GM18526 (cell line): ENCODE measurements around the gene ZNHIT2.

Source experiments
- POLR2A ChIP-seq: IDR thresholded peaks from 3 replicates; pipeline ENCODE4 v1.6.1; 2011; ENCODE audit not compliant: insufficient read length; ENCODE audit errors: extremely low read depth

ZNHIT2 gene

DNA sequence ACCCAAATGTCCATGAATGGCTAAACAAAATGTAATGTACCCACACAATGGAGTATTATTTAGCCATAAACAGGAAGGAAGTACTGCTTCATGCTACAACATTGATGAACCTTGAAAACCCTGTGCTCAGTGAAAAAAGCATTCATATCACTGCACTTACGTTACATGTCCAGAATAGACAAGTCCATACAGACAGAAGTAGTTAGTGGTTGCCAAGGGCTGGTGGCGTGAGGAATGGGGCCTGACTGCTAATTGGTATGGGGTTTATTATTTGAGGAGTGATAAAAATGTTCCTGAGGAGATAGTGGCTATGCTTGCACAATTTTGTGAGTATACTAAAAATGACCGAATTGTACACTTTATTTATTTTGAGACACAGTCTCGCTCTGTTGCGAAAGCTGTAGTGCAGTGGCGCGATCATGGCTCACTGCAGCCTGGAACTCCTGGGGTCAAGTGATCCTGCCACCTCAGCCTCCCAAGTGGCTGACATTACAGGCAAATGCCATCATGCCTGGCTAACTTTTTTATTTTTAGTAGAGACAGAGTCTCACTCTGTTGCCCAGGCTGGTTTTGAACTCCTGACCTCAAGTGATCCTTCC, 24.5 kb upstream of the ZNHIT2 start:
- no peak for TF ChIP-seq POLR2A

DNA sequence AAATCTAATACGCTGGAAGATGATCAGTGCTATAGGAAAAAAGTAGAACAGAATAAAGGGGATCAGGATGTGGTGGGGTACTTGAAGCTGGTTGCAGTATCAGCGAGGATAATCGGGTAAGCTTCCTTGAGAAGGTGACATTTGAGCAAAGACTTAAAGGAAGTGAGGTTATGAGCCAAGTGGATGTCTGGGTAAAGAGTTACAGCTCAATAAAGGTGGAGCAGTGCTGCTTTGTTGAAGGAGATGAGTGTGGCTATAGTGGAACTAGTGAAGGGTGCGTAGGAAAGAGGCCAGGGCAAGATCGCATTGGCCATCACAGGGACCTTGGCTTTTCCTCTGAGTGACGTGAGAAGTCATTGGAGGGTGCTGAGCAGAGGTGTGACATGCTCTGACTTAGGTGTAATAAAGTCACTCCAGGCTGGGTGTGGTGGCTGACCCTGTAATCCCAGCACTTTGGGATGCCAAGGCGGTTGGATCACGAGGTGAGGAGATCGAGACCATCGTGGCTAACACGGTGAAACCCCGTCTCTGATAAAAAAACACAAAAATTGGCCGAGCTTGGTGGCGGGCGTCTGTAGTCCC, 19.1 kb upstream of the ZNHIT2 start:
- no peak for TF ChIP-seq POLR2A

DNA sequence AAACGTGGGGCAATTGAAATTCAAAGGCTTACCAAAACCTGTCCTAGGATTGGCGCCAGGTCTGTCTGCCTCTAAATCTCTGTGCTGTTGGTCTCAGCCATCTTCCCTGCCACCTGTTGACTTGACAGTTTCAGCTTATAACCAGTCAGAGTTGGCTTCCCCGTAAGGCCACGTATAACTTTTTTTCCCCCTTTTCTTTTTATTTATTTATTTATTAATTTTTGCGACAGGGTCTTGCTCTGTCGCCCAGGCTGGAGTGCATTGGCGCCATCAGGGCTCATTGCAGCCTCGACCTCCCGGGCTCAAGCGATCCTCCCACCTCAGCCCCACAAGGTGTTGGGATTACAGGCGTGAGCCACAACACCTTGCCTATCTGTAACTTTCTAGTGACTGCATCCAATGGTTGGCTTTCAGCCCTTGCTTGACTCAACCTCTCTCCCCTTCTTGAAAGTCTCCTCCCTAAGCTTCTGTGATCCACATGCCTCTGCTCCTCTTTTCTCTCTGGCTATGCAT, 18.2 kb upstream of the ZNHIT2 start:
- no peak for TF ChIP-seq POLR2A

DNA sequence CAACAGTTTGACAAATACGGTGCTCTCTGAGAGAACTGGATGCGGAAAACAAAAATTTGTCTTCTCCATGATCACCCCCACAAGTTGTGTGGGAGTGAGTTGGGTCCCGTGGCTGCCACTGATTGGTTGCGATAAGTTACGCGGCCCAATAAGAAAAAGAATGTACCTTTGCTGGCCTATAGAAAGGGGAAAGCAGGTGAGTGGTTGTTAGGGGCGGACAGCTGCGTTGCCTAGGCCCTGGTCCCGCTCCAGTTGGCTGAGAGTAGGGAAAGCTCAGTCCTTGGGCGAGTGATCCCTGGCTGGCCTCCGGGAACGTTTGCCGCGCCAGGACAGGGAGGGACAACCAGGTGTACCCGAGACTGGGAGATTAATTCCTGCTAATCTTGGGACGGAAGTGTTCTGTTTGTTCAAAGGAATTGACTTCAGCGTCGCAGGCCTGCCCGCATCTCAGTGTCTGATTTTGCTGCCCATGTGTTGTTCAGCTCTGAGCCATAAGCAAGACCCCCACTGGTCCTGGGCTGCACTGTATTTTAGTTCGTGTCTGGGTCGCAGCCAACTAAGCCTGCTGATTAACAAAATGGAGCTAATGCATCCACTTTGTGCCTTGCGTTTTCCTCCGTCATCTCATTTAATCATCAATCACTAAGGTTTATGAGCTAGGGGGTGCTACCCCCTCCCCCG, 17.6 kb upstream of the ZNHIT2 start:
- peak; percentile 72 for TF ChIP-seq POLR2A

DNA sequence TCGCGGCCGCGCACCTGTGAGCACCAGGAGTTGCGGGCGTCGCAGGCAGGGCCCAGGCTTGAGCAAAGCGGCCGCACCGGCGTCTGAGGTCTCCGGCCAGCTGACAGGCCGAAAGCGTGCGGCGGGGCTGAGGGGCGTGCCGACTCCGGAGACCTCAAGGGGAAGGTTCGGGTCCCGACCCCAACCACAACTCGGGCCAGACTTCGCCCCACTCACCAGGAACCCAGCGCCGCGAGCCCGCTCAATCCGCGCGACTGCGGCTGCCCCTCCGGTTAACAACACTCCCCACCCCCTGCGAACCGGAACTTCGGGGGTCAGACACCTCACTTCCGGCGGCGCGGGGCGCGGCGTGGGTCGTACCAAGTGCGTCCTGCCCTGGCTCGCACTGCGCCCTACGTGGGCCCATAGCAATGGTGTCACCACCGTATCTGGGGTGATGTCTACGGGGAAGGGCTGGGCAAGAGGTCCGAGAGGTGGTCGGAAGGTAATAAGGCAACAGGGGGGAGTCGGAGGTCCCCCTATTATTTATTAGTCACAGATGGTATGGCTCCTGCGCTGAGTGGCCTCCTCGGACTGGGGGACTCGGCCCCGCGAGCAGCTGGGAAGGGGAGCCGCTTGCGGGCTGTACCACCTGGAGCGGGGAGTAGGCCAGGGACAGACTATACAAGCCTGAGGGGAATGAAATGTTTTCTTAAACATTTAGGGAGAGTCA, 16.9 kb upstream of the ZNHIT2 start, which contains the start of gene SYVN1:
TSS of gene SYVN1 (minus strand) at position 280 of the 712 bp plus-strand sequence. CDS start 918 bp downstream, outside the sequence.
- peak; percentile 89 for TF ChIP-seq POLR2A

DNA sequence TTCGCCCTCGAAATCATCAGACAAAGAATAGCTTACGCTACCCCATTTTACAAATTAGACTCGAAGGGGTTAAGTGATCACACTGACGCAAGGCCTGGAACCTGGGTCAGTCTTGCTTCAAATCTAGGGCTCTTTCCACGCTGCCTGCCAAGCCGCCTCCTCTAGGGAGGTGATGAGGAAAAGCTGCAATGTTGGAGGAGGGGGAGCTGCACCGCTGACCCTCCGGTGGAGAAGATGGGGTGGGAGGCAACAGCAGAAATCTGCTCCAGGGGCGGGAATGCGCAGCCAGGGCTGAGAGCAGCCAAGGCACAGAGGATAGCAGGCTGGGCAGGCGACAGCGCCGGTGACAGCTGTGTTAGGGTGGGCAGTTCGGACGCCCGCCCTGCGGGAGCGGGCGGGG, 16.2 kb upstream of the ZNHIT2 start:
- TF ChIP-seq POLR2A = no peak

DNA sequence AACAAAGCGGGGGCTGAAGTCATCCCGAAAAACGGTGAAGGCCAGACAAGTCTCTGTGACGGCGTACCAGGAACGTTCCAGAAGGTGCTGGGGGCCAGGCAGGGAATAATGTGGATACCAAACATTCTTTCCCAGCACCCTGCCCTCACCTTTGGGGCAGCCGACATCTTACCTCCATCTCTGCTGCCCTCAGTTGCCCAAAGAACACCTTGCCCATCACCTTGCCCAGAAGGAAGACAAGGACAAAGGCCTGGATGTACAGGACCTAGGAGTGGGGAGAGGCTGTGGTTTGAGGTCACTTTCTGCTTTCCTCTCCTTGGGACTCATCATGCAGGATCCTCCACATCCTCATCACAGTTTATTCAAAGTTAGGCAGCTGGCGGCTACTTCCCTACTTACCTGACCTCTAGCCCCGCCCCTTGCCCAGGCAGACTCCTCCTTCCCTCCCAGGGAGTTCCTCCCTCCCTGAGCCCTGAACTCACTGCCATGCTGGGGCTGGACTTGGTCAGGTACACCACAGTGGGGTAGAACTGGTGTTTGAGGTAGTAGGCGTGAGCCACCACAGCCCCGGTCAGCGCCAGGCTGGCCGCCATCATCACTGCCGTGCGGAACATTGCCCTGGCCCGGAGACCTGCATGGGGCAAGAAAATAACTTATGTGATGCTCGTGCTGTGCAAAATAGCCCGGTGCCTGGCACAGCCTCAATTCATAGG, 15.6 kb upstream of the ZNHIT2 start:
- peak; percentile 61 for TF ChIP-seq POLR2A

DNA sequence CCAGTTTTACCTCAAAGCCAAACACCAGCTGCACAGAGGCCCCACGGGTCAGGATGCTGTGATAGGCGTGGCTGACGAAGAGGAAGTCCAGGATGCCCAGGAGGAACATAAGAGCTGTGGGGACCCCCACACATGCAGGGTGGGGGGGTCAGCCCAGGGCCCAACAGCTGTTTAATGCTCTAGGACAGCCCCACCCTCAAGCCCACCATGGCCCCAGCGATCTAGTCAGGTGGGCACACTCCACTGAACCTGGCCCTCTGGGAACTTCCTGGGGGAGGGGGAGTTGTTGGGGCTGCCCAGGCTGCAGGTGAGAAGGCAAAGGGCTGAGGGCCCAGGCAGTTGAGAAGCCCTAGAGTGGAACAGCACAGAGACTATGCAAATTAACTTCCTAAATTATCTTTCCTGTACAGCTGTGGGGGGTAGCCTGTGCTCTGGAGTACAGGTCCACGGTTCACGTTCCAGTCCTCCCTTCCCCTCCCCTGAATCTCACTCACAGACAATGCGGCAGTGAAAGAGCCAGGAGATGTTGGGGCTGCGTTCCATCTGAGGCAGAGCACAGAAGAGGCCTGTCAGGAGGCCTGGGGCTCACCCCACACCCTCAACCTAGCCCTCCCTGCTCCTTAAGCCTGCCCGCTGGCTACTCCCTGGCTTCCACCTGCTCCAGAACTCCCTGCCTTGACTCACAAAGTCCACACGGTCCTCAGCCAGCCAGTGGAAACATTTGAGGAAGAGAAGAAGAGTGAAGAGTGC, 14.9 kb upstream of the ZNHIT2 start:
- TF ChIP-seq POLR2A = peak; percentile 67

DNA sequence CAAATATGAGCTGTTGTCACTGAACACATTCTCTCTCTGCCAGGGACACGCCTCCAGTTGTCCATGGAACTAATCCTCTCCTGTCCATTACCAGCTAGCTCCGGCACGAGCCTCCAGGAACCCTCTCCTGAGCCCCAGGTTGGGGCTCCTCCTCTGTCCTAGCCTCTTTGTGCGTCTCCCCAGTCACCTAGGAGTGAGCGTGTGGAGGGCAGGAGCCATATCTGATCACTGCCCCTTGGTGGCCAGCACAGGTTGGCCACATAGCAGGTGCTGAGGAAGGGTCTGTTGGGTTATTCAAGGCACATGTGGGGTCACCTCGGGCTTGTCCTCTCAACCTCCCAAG, 14.4 kb upstream of the ZNHIT2 start:
- TF ChIP-seq POLR2A = no peak

DNA sequence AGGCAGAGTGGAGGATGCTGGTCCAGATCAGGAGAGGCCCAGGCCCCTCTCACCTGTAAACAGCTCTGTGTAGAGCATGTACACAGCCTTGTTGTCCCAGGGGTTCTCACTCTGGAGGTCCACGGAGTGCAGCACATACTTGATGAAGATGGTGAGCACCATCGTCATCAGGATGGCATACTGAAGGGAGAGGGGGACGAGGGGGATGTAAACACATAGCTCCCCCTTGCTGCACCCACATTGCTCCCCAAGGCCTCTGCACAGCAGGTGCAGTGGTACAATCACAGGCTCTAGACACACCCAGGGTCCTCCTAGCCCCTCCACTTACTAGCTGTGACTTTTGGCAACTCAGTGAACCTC, 13.9 kb upstream of the ZNHIT2 start:
- no peak for TF ChIP-seq POLR2A

DNA sequence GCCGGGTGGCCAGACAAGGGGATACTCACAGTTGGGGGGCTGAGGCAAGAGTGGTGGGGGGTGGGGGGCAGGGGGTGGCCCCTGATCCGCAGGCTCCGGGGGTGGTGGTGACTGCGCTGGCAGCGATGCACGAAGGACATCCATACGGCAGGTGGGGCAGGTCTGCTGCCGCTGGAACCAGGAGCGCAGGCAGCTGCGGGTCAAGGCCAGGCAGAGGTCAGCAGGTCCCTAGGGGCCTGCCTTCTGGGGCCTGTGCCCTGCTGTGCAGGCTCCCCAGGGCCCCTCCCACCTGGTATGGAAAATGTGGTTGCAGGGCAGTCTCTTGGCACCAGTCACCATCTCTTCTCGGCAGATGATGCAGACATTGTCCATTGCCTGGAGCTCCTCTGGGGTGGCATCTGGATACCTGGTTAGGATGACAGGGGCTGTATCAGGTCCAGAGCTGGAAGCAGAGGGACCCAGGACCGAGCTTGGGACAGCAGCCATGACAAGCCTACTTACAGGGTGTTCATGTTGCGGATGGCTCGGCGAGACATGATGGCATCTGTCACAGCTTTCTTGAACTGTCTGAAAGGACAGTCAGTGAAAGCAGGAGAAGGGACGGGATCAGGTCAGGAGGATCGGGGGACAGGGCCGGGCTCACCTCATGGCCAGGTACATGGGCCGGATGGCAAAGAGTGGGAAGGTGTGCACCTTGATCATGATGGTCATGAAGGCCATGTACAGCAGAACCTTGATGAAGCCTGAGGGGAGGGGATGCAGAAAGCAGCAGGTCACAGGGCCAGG, 13.3 kb upstream of the ZNHIT2 start:
- TF ChIP-seq POLR2A = no peak

DNA sequence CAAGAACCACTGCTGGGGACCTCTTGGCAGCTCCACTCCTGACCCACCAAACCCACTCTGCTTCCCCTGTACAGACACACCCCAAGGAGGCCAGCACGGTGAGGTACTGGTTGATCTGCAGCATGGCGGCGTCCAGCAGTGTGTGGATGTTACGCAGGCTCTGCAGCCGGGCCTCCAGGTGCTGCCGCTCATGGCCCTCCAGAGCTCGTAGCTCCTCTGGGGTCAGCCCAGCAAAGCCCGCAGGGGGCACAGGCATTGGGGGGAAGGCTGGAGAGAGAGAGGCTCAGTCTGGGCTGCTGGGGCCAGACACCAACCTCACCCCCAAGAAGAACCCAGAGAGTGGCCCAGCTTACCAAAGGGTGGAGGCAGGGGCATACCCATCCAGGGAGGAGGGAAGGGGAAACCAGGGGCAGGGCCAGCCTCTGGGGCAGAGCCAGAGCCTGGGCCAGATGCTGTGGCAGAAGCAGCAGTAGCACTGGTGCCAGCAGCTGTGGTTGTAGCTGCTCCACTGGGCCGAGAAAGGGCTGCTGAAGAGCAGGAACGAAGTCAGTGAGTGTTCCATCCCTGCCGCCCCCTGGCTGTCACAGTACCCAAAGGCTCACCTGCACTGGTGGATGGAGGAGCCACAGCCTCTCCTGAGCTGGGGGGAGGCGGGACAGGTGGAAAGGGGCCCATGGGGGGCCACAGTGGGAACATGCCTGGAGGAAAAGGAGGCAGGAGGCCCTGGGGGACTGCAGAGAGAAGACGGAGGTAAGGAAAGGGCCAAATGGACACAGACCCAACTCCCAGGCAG, 12.3 kb upstream of the ZNHIT2 start:
- TF ChIP-seq POLR2A = no peak
